GM21360 (cell line): ENCODE data around the gene COL20A1.
"Not testable (repeated sequence)": the region's sequence is repeated elsewhere in the genome, so short reads cannot be mapped to it uniquely, and the experiment has no call there.

Source experiments
- ATAC-seq: cut with Tn5 transposase; IDR thresholded peaks from one replicate; pipeline ENCODE4 v1.9.1; 2021; ENCODE audit warnings: mild to moderate bottlenecking, moderate library complexity; ENCODE audit not compliant: unreplicated experiment

COL20A1 gene

DNA sequence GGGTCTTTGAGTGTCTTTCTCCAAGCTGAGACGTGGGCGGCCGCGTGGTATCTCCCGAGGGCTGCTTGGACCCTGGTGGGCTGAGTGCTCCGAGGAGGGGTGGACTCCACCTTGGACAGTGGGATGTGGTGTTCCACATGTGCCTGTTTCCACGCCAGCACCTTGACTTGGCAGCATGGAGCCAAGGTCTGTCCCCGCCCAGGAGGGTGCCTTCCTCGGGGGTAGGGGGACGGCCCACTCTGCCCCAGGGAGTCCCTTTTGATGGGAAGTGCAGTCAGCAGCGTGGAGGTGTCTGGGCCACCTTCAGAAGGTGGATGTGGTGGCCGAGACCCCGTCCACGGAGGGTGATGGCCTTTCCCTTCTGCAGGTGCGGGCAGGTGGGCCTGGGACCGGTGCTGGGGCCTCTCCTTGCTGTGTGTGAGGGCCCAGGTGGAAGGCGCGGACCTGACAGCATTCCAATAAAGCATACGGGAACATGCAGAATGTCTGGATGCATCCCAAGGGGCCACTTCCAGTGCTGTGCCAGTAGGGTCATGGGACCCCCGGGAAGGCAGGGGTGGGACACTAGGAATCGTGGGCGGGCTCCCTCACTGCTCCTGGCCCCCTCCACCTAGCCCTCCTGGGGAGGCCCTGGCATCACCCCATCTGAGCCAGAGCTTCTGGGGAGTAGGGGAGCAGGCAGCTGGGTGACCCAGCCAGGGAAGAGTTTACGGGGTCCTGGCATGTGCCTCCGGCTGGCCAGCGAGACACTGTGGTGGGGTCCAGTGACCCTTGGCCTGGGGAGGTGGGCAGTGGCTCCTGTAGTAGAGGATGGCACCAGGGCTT lies 3.5 kb upstream of the COL20A1 start:
- ATAC-seq: no peak

DNA sequence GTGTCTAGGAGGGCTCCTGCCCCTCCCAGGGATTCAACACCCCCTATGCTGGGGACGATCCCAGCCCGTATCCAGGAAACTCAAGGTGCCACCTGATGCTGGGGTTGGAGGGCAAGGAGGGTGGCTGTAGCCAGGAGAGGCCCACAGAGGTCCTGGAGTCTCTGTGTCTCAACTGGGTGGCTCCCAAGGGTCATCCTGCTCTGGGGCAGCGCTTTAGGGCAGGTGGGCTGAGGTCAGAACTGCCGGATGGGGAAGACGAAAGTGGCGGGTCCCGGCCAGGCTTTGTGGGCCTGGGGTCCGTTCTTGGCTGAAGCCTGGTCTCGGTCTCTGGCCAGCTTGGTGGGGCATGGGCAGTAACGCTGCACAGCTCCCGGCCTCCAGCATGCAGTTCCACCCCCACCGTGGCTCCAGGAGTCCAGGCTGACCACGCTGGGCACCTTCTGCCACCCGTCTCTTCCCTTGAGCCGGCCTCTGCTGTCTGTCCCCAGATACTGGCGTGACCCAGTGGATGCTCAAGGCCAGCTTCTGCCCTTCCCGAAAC lies 2.8 kb upstream of the COL20A1 start:
- ATAC-seq: no peak

DNA sequence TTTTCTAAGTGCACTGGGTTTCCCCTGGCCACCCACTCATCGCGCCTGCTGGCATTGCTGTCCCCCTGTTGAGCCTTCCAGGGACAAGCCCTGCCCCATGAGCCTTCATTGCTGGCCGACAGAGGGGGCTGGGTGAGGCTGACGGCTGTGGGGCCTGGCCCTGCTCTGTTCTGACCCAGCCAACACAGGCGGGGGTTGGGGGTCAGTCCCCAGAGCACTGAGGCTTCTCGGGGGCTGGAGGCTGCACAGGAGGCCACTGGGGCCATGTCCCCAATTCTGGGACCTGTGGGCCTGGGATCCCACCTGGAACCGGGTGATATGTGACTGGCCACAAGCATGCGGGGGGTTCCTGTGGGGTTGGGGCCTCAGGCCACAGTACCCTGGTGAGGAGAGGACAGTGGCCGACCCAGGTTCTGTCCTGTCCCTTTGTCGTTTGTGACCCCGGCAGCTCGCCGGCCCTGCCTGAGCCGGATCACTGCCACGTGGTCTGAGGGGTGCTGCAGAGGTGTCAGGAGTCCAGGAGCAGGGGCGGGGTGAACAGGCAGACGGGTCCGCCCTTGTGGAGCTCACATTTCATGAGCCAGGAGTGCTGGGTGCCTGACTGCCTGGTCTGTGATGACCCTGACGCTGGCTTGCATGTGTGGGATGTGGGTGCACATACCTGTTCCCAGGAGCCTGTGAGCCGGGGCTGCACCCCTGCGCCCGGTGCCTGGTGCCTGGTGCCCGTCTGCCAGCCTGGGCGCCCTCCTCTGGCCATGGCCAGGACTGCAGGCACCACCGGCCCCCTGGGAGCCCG lies 2.1 kb upstream of the COL20A1 start:
- no peak for ATAC-seq

DNA sequence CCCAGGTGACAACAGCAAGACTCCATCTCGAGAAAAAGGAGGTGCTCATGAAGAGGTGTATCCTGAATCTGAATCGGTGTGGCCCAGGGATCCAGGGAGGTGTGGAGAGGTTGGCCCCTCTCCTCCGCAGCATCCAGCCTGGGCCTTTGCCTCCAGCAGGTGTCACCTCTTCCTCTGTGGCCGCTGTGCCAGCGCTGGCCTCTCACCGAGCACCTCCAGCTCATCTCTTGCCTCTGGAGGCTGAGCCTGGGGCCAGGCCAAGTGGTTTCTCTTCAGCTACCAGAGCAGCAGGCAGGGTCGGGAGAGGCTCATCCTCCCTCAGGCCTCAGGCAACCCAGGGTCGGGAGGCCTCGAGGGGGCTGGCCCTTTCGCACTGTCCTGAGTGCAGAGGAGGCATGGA lies 1.2 kb upstream of the COL20A1 start:
- no peak for ATAC-seq

DNA sequence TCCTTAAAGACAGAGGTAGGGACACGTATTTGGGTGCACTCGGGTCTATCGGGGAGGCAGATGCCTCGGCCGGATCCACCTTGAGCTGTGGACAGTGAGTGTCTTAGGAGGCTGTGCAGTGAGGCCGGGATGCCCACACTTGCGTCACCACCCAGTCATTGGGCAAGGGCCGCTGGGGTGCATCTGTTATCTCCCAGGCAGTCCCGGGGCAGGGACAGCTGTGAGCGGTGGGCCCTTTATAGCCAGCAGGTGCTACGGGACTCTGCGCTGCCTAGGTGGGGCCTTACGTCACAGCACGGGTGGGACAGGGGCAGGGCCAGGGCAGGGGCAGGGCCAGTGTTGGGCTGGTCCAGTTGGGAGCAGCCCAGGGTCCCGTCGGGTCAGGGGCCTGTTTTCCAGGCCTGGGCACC lies 689 bp upstream of the COL20A1 start:
- ATAC-seq: no peak

DNA sequence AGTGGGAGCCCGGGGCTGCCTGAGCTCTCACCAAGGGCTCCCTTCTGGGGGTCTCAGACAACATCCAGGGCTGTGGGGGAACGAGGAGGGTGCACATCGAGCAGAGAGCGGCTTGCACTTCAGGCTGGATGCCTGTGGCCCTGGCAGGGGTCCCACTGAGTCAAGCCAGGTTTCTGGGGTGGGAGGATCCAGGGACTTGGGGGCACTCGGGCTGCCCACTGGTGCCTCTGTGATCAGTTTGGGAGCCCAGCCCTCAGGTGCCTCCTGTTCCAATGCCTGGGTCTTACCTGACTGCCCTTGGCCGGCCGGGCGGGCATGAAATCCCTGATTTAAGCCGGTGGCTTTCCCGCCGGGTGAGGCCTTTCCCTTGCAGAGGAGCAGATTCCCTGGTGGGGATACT lies 470 bp downstream of the COL20A1 start:
- no peak for ATAC-seq

DNA sequence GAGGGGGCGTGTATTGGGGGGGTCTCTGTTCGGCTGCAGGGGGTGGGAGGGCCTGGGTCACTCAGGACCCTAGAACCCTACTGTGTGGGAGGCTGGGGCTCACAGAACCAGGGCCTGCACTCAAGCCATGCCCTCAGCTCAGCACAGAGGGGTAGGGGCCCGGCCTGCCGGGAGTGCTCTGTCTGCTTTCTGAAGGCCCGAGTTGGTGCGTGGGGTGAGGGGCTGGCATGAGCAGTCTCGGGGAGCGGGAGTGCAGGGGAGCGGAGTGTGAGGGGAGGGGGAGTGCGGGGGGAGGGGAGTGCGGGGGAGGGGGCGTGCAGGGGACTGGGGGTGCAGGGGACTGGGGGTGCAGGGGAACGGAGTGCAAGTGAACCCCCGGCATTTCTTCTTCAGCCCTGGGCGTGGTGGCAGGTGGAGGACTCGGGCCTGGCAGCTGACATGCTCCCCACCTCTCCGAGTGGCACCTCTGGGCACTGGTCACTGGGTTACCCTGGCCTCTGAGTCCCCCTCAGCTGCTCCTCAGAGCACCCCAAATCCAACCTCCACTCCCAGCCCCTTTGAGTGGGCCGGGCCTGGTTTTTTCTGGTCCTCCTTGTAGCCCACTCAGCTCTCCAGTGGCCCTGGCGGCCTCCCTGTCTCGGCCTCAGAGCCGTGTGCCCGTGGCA lies 1.0 kb downstream of the COL20A1 start:
- ATAC-seq: no peak

DNA sequence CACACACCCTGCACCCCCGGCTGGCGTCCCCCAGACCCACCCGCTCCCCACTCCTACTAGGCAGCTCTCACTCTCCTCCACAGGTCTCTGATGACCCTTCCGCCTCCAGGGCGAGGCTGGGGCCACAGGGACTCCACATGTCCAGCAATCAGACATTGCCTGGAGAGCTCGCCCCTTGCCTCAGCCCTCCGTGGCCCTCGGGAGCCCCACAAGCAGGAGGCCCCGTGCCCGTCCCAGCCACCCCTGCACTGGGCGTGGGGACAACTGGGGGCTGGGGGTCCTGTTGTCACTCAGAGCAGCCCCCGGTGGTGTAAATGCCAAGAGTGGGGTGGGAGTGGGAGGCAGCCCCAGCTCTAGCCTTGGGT lies 1.5 kb downstream of the COL20A1 start:
- no peak for ATAC-seq

DNA sequence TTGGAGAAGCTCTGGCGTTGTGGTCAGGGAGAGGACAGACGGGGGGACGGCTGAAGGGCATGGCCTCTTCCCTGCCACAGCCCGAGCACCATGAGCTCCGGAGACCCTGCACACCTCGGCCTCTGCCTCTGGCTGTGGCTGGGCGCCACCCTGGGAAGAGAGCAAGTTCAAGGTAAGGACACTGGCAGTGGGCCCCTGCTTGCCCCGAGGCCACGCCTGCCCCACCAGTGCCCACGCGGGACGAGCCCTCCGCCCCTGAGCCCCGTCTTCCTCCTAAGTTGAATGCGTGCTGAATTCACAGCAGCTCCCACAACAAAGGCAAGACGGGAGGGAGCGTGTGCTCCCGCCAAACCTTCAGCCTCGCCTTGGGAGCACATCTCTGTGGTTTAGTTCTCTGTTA lies 2.0 kb downstream of the COL20A1 start:
- no peak for ATAC-seq

DNA sequence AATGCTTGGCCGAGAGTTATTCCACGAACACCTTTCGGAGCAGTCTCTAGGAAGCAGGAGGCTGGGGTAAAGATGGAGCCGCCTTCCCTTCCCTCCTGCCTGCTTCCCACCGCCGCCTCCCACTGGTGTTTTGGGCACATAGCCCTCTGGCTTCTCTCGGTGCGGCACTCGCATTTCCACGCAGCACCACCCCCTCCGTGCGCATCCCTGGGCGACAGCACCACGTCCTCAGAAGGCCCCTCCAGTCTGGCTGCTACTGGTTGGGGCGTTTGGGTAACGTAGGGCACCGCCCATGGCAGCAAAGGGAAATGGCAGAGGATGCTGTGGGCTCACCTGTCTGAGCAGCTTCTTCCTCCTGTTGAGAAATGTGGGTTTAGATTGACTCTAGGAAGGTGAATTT lies 2.4 kb downstream of the COL20A1 start:
- no peak for ATAC-seq

DNA sequence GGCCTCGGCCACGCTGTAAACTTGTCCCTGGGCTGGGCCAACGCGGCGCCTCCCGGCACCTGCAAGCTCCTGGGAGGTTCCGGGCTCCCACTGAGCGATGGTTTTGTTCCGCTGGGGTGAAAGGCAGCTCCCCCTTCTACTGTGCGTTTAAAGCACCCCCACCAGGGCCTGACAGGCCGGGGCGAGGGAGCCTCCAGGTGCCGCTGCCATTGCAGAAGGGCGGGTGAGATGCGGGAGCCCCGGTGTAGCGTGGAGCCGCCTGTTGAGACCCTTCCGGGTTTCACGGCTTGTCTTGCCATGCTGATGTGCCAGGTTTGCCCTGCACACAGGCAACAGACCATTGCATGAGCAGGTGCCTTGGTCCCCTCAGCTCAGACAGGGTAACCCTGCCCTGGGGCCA lies 2.9 kb downstream of the COL20A1 start:
- ATAC-seq: no peak

DNA sequence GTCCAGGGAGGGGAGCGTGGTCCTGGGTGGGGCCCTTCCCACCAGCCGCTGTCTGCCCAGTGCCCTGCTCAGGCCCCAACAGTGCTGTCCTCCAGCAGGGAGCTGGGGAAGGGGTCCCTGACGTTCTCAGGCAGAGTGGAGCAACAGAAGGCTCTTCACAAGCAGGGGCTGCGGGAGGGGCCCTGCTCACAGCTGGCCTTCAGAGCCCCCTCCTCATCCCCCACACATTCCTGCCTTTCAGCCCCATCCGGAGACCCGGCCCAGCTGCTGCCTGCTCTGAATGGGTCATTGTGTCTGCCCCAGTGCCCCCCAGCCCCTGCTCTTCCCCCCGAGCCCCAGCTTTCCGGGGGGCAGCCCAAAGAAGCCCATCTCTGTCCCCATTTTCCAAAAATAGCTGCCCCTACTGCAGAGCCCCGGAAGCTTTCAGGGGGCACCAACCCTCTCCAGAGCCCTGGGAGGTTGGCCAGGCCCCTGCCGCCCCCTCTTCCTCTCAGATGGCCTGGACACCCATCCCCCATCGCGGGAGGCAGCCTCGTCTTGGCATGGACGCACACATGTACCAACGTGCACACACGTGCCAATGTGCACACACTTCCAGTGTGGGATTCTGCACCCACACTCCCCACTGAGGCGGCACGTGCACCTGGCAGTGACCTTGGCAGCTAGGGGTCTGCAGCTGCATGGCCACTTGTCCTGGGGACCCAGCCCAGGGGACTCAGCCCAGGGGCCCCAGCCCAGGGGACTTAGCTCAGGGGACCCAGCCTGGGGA lies 3.7 kb downstream of the COL20A1 start:
- ATAC-seq: no peak

DNA sequence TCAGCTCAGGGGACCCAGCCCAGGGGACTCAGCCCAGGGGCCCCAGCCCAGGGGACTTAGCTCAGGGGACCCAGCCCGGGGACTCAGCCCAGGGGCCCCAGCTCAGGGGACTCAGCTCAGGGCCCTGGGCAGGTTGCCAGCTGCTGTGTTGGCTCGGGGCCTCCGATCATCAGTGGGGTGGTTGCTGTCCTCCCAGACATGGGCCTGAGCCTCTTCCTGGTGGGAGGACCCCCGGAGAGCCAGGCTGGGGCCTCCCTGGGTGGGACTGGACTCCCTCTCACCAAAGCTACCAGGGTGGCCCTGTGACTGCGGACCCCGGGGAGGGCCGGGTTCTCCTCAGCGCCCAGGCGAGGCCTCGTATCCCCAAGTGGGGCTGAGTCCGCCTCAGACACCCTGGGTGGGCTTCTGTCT lies 4.4 kb downstream of the COL20A1 start:
- ATAC-seq: no peak

DNA sequence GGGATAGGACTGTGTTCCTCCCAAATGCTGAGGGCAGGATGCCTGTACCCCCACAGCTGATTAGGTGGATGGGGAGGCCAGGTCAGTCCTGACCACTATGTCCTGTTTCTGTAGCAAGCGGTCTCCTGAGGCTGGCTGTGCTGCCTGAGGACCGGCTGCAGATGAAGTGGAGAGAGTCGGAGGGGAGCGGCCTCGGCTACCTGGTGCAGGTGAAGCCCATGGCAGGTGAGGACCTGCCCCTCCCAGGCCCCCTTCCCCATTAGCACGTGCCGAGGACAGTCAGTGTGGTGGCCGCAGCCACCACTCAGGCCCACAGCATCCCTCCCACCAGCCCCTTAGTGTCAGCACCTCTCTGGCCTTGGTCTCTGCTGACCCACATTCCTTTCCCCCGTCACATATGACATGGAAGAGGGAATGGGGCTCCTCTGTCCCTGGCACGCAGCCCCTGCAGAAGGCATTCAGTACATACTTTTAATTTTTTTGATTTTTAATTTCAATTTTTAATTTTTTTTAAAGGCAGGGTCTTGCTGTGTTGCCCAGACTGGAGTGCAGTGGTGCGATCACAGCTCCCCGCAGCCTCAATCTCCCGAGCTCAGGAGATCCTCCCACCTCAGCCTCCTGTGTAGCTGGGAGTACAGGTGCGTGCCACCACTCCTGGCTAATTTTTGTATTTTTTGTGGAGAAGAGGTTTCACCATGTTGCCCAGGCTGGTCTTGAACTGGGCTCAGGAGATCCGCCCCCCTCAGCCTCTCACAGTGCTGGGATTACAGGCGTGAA lies 5.0 kb downstream of the COL20A1 start:
- no peak for ATAC-seq

DNA sequence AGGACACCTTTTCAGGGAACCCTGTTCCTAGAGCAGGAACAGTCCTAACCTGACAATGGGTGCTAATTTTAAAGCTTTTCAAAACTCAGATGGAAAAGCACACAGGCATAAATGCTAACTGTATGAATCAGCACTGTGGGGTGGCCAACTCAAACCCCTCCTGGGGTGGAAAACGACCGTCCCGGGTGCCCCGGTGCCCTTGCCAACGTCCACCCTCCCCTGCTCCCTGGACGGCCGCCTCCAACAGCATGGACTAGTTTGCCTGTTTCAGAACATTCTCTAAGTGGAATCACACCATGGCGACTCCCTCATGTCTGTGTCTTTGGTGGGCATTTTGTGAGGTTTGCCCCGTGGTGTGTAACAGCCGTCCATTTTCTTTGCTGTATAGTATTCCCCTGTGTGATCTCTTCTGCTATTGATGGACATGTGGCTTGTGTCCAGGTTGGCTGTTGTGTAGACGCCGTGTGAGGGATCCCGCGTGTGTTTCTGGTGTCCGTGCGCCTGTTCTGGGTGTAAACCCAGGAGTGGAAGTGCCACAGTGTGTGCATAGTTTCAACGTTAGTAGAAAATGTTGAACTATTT lies 5.8 kb downstream of the COL20A1 start:
- no peak for ATAC-seq

DNA sequence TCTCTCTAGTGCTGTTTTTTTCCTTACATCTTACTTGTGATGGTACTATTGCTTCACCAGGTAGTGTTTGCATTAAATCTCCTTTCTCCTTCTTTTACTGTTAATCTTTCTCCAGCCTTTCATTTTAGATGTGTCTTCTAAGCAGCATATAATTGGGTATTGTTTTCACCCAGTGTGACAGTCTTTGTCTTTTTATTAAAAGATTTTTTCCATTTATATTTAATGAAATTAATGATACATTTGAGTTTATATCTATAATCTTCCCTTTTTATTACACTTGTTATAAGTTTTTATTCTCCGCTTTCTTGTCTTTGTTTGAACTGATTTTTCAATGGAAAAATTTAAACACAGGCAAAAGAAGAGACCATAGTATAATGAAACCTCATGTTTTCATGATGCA lies 8.7 kb downstream of the COL20A1 start:
- no peak for ATAC-seq

DNA sequence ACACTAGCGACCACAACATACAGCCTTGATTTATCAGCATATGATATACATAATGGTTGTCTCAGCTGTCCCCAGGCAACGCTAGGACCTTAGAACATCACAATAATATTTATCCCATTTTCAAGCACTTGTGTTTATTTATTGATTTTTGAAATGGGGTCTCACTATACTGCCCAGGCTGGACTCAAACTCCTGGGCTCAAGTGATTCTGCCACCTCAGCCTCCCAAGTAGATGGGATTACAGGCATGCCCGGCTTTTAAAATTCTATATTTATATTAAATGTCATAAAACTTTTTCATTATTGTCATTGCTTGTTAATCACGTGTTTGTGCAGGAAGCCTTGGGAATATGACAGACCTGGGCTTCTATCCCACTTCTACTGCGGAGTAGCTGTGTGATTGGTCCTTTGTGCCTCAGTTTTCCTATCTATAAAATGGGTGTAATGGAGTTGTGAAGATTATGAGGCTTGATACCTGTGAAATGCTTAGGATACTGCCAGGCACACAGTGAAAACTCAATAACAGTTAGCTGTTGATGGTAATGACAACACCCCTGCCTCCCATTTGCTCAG lies 10.2 kb downstream of the COL20A1 start:
- no peak for ATAC-seq

DNA sequence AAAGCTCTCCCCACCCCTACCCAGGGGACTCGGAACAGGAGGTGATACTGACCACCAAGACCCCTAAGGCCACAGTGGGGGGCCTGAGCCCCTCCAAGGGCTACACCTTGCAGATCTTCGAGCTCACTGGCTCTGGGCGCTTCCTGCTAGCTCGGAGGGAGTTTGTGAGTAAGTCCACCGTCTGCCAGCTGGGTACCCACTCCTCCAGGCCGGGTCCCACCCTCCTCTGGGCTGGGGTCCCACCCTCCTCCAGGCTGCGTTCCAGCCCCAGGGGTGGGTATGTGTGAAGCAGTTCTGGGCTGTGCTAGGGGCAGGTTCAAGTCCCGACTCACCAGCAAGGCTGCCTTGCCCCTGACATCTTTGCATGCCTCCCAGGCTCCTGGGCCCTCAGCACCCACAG lies 12.4 kb downstream of the COL20A1 start:
- no peak for ATAC-seq

DNA sequence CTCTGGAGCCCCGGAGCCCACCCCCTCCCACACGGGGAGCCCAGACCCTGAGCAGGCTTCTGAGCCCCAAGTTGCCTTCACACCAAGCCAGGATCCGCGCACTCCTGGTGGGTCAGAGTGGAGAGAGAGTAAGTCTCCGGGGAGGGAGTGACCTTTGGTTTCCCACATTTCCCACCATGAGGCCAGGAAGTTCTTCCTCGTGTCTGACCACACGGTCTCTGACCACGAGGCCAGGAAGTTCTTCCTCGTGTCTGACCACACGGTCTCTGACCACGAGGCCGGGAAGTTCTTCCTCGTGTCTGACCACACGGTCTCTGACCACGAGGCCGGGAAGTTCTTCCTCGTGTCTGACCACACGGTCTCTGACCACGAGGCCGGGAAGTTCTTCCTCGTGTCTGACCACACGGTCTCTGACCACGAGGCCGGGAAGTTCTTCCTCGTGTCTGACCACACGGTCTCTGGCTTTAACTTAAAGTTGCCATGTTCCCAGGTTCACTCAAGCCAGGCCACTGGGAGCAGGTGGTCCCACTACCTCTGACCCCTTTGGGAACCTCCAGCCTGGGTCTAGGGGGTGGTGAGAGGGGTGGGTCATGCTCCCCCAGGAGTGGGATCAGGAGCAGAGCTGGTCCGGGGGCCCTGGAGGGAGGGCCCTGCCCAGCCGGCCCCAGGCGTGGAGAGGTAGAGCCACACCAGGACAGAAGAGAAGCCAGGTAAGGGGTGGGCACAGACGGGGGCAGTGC lies 13.1 kb downstream of the COL20A1 start:
- not testable (repeated sequence) for ATAC-seq
